ENCODE results near the gene PDS5B.
"Not testable (repeated sequence)": the region's sequence is repeated elsewhere in the genome, so short reads cannot be mapped to it uniquely, and the experiment has no call there.

Gene PDS5B

GRCh38 chr13:32707471-32707870, 121.2 kb downstream of the PDS5B start:
- TF ChIP-seq CTCF (conservative IDR thresholded peaks at IDR 0.05): no peak
- no peak for TF ChIP-seq ZFX (IDR thresholded peaks at IDR 0.05)
- no peak overlapping the region for H3K27ac ChIP-seq

DNA sequence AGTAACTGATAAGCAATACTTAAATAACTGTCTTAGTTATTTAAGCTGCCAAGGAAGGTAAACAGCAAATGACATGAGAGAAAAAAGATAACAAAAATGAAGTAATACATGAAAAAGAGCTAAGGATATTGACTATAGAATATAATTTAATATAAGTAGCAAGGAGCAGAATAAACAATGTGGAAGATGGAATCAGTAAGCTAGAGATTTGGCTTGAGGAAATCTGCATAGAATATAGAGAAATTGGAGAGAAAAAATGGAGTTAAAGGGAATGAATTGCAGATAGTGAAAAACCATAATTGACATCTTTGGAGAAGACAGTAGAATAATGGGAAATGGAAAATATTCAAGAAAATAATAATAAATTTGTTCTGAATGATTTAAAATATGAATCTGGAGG, 127.1 kb downstream of the PDS5B start:
- TF ChIP-seq CTCF (conservative IDR thresholded peaks at IDR 0.05): no peak
- no peak for TF ChIP-seq ZFX (IDR thresholded peaks at IDR 0.05)
- no peak overlapping the region for H3K27ac ChIP-seq

DNA sequence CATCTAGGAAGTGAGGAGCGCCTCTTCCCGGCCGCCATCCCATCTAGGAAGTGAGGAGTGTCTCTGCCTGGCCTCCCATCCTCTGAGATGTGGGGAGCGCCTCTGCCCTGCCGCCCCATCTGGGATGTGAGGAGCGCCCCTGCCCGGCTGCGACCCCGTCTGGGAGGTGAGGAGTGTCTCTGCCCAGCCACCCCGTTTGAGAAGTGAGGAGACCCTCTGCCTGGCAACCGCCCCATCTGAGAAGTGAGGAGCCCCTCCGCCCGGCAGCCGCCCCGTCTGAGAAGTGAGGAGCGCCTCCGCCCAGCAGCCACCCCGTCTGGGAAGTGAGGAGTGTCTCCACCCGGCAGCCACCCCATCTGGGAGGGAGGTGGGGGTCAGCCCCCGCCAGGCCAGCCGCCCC, 129.9 kb downstream of the PDS5B start:
- not testable (repeated sequence) for H3K27ac ChIP-seq

DNA sequence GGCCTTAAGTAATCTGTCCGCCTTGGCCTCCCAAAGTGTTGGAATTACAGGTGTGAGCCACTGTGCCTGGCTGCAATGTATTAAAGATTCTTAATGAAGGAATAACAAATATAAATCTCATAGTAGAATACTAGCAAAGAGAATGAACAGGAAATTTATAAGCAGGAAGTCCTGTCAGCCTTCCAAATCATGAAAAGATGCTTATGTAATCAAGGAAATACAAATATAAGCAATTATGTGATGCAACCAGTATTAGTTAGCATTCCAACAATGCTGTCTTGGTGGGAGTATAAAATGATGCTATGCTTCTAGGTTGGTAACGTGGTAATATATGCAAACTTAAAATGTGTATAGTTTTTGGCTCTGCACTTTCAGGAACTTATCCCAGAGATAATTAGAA, 133.8 kb downstream of the PDS5B start:
- peak overlapping the region; percentile 35 for H3K27ac ChIP-seq
- no peak for TF ChIP-seq ZFX (IDR thresholded peaks at IDR 0.05)
- no peak for TF ChIP-seq CTCF (conservative IDR thresholded peaks at IDR 0.05)

DNA sequence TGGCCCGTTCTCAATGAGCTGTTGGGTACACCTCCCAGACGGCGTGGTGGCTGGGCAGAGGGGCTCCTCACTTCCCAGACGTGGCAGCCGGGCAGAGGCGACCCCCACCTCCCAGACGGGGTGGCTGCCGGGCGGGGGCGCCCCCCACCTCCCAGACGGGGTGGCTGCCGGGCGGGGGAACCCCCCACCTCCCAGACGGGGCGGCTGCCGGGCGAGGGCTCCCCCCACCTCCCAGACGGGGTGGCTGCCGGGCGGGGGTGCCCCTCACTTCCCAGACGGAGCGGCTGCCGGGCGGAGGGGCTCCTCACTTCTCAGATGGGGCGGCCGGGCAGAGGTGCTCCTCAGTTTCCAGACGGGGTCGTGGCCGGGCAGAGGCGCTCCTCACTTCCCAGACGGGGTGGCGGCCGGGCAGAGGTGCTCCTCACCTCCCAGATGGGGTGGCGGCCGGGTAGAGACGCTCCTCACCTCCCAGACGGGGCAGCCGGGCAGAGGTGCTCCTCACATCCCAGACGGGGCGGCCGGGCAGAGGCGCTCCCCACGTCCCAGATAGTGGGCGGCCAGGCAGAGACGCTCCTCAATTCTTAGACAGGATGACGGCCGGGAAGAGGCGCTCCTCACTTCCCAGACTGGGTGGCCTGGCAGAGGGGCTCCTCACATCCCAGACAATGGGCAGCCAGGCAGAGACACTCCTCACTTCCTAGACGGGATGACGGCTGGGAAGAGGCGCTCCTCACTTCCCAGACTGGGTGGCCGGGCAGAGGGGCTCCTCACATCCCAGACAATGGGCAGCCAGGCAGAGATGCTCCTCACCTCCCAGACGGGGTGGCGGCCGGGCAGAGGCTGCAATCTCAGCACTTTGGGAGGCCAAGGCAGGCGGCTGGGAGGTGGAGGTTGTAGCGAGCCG, 135.1 kb downstream of the PDS5B start:
- not testable (repeated sequence) for H3K27ac ChIP-seq

GRCh38 chr13:32722340-32722739, 136.1 kb downstream of the PDS5B start:
- no peak overlapping the region for H3K27ac ChIP-seq

DNA sequence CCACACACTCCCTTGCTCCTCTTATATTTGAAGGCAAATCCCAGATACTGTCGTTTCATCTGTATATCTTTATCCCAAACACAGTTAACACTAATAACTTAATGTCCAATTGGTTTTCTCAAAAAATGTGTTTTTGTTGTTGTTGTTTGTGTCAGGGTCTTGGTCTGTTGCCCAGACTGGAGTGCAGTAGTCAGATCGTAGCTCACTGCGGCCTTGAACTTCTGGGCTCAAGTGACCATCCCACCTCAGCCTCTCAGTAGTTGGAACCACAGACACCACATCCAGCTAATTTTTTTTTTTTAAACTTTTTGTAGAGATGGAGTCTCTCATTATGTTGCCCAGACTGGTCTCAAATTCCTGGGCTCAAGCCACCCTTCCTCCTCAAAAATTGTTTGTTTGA, 137.7 kb downstream of the PDS5B start:
- H3K27ac ChIP-seq: no peak overlapping the region
- TF ChIP-seq CTCF (conservative IDR thresholded peaks at IDR 0.05): no peak

More at GRCh38 chr13:32722340-32722739, 136.1 kb downstream of the PDS5B start:
- TF ChIP-seq CTCF (conservative IDR thresholded peaks at IDR 0.05) (no peak), ZFX (IDR thresholded peaks at IDR 0.05) (no peak)

DNA sequence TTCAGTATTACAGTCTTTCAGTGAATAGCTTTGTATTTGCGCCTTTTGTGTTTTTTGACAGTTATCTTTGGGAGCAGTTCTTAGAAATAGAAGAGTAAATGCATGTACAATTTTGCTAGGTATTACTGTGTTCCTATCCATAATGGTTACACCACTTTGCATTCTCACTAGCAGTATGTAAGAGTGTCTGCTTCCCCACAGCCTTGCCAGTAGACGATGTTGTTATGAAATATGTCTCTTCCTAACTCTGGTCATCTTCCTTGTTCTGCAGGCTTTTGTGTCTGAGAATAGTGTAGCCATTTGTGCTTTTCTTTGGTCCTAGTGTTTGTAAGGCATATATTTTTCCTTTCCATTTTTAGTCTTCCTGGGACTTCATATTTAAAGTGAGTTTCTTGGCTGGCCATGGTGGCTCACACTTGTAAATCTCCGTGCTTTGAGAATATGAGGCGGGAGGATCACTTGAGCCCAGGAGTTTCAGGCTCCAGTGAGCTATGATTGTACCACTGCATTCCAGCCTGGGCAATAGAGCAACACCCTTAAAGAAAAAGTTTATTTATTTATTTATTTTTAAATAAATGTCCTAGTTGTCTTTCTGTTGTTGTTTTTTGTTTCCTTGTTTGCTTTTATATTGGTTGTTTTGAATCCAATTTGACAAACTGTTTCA, 140.3 kb downstream of the PDS5B start:
- no peak for TF ChIP-seq CTCF (conservative IDR thresholded peaks at IDR 0.05)
- TF ChIP-seq ZFX (IDR thresholded peaks at IDR 0.05): no peak
- H3K27ac ChIP-seq: no peak overlapping the region
